Right lobe of liver (tissue), 4 donors: ENCODE results near the gene PLA2R1.

Experiments used
- POLR2A ChIP-seq: fragments of 450-650 bp; IDR thresholded peaks from one replicate; pipeline ENCODE4 v1.6.1; 2017; ENCODE audit warnings: antibody characterized with exemption, mild to moderate bottlenecking
- TF ChIP-seq, protein P1 (sequence below), 4 donors: fragments of 200-600 bp in 3 of 4; fragments of 450-650 bp in 1 of 4; IDR thresholded peaks; one replicate each; pipeline versions ENCODE4 v1.5.1 to v1.8.0; 2016 to 2022; ENCODE audit warnings: antibody characterized with exemption in 4 of 4, mild to moderate bottlenecking in 2 of 4
- donor health status: DM: no; HTN: no; CAD: no.
- donor health status: DM: no; HTN: no; CAD: no.
- donor health status: DM: no; HTN: yes; CAD: no.

DNA sequence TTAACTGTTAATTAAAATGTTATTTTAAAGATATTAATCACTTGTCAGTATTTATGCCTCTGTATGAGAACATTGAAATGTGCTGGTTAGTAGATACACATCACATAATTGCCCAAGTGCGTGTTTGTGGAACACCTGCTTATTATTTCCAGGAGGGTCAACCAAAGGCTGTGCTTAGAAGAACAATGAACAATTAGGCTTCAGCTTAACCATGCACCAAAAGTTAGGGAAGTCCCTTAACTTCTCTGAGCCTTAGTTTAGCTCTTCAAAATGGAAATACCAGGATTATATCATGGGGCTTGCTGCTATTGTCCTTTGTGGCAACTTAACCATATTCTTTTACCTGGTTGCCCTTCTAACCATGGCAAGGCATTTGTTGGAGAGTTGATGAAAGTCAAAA, 43.0 kb upstream of the PLA2R1 start:
- TF ChIP-seq, protein P1, sequence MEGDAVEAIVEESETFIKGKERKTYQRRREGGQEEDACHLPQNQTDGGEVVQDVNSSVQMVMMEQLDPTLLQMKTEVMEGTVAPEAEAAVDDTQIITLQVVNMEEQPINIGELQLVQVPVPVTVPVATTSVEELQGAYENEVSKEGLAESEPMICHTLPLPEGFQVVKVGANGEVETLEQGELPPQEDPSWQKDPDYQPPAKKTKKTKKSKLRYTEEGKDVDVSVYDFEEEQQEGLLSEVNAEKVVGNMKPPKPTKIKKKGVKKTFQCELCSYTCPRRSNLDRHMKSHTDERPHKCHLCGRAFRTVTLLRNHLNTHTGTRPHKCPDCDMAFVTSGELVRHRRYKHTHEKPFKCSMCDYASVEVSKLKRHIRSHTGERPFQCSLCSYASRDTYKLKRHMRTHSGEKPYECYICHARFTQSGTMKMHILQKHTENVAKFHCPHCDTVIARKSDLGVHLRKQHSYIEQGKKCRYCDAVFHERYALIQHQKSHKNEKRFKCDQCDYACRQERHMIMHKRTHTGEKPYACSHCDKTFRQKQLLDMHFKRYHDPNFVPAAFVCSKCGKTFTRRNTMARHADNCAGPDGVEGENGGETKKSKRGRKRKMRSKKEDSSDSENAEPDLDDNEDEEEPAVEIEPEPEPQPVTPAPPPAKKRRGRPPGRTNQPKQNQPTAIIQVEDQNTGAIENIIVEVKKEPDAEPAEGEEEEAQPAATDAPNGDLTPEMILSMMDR (IDR thresholded peaks at IDR 0.05): no peak
- TF ChIP-seq POLR2A: no peak
